Stomach smooth muscle (tissue), 2 donors: ENCODE data around the gene IL1RAPL2.

ENCODE experiments used
- H3K27ac ChIP-seq: one replicate; pipeline ENCODE4 v1.7.0; 2013; ENCODE audit warnings: mild to moderate bottlenecking, low read length, inconsistent platforms
- H3K27me3 ChIP-seq, 2 donors: one replicate each; pipeline ENCODE4 v1.7.0; 2013; ENCODE audit warnings: low read length in 2 of 2; ENCODE audit not compliant: insufficient read depth in 2 of 2, control insufficient read depth in 1 of 2
- H3K36me3 ChIP-seq, 2 donors: one replicate each; pipeline ENCODE4 v1.7.0; 2013; ENCODE audit warnings: low read length in 2 of 2; ENCODE audit not compliant: control insufficient read depth in 2 of 2, insufficient read depth in 2 of 2
- H3K4me1 ChIP-seq: one replicate; pipeline ENCODE4 v1.7.0; 2013; ENCODE audit warnings: low read length; ENCODE audit not compliant: control insufficient read depth, insufficient read depth
- H3K4me3 ChIP-seq, 2 donors: one replicate each; pipeline ENCODE4 v1.7.0; 2013; ENCODE audit warnings: low read length in 2 of 2
- H3K9ac ChIP-seq, 2 donors: one replicate each; pipeline ENCODE4 v1.7.0; 2013; ENCODE audit warnings: low read length in 2 of 2, mild to moderate bottlenecking in 1 of 2
- H3K9me3 ChIP-seq, 2 donors: one replicate each; pipeline ENCODE4 v1.7.0; 2013; ENCODE audit warnings: low read length in 2 of 2; ENCODE audit not compliant: control insufficient read depth in 2 of 2
- donor health status: healthy.
- donor health status: Pancreatic carcinoma.

IL1RAPL2 gene

DNA sequence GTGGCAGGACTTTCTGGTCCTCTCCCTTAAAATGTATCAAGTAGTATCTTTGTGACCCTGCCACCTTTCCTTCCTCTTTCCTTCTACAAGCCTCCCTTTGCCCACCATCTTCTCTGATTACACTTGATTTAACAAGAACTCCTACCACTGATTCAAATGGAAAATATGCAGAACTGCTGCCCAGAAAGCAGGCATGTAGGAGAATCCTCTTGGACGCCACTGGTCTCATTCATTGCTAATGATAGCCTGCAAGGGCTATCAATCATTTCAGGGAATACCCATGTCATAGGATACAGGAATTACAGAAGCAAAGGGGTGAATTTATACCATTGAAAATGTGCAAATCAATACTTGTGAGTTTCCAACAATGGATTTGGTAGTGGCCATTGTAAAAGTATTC lies 961.8 kb downstream of the IL1RAPL2 start:
- Histone ChIP-seq H3K27me3 (no peaks in the 10 kb centered on the region), H3K9me3 (peaks cover 0 to 5% of the 10 kb centered on the region in 2 donors)

DNA sequence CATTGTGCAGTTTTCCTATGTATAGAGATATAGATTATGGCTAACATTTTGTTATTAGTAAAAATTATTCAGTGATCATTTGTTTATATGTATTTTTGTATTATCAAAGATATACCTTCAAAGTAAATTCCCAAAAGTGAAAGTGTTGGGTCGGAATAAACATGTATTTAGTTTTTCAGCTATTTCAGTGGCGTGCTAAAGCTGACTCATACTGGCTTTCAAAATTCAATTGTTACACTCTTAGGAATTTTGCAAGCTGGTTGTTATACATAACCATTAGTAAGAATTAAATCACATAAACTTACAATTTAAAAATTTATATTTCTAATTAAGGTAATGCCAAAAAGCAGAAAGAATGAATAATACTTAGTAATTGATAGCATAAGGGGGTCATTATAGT lies 968.0 kb downstream of the IL1RAPL2 start:
- H3K4me1 ChIP-seq, result no peaks in the 10 kb centered on the region

More for the DNA sequence above, 961.8 kb downstream of the IL1RAPL2 start:
- H3K36me3 ChIP-seq, result no peaks in the 10 kb centered on the region
- no peak overlapping the region for H3K27ac ChIP-seq
- H3K9ac ChIP-seq, result no peak overlapping the region
- no peaks in the 10 kb centered on the region for H3K4me1 ChIP-seq
- no peak overlapping the region for H3K4me3 ChIP-seq

DNA sequence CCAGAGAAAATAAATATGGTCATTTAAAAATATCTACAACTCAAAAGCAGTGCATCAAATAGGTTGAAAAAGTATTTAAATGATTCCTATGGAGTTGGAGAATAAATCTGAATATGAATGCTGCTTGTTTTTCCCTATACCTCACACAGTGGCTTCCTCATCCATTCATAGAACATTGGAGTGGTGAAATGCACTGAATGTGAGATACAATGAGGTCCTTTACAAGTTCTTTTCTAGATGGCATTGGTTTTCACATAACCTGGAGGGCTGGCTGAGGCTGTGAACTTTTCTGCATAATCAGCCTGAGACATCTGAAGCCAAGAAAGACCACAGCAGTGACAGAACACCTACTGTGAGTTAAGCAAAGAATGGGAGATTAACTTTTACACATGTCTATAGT lies 977.3 kb downstream of the IL1RAPL2 start:
- no peaks in the 10 kb centered on the region for H3K27me3 ChIP-seq

More for the DNA sequence above, 968.0 kb downstream of the IL1RAPL2 start:
- Histone ChIP-seq H3K36me3 (no peaks in the 10 kb centered on the region), H3K27me3 (no peaks in the 10 kb centered on the region), H3K4me3 (no peak overlapping the region), H3K9ac (no peak overlapping the region), H3K9me3 (peaks cover 0 to 5% of the 10 kb centered on the region in 2 donors), H3K27ac (no peak overlapping the region)

DNA sequence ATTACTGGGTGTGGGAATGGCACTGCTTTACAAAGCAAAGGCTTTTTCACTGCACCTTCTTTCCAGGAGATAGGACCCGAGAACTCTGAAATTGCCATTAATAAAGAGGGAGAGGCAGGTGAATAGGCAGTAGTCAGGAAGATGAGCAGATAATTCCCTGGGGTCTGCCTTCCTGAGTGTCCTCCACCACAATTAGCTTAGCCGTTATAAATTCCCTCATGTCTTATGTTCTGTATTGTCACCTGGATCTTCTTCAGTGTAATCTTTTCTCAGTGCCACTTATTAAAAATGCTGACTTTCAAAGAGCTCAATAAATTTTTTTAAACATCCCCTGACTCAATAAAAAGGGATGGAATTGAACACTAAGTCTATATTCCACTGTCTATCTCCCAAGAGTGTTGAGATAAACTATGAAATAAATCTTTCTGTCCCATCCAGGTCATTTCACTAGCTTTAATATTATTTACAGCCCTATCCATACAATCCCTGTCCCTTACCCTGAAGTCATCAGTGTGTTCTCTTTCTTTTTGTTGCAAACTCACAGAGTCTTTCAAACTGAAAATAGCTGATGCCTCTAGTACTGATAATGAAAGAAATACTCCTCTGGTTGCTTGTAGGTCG lies 984.2 kb downstream of the IL1RAPL2 start:
- Histone ChIP-seq H3K27ac (no peak overlapping the region), H3K9ac (no peak overlapping the region)

More for the DNA sequence above, 977.3 kb downstream of the IL1RAPL2 start:
- no peak overlapping the region for H3K4me3 ChIP-seq
- no peaks in the 10 kb centered on the region for H3K4me1 ChIP-seq
- H3K27ac ChIP-seq, result no peak overlapping the region
- H3K36me3 ChIP-seq, result no peaks in the 10 kb centered on the region
- no peaks in the 10 kb centered on the region for H3K9me3 ChIP-seq
- no peak overlapping the region for H3K9ac ChIP-seq

DNA sequence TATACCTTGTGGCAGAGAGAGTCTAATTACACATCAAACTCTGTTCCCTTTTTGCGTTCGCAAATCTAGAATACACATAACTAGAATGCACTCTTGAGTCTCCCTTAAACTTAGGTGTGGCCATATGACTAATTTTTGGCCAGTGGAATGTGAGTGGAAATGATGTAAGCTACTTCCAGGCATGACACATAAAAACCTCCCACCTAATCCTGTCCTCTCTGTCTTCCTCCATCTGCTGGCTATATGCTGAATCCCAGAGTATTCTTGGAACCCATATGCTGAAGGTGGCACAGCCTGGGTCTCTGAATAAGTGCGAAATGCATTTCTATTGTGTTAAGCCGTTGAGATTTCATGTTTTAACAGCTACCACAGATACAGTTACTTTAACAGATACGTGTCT lies 986.4 kb downstream of the IL1RAPL2 start:
- no peaks in the 10 kb centered on the region for H3K9me3 ChIP-seq
- peaks cover 0 to 2% of the 10 kb centered on the region in 2 donors for H3K27me3 ChIP-seq
- no peaks in the 10 kb centered on the region for H3K36me3 ChIP-seq
- no peak overlapping the region for H3K4me3 ChIP-seq
- no peaks in the 10 kb centered on the region for H3K4me1 ChIP-seq
- no peak overlapping the region for H3K9ac ChIP-seq
- H3K27ac ChIP-seq, result no peak overlapping the region

More for the DNA sequence above, 984.2 kb downstream of the IL1RAPL2 start:
- Histone ChIP-seq H3K4me3 (no peak overlapping the region), H3K4me1 (no peaks in the 10 kb centered on the region), H3K9me3 (no peaks in the 10 kb centered on the region), H3K36me3 (no peaks in the 10 kb centered on the region), H3K27me3 (peaks cover 0 to 2% of the 10 kb centered on the region in 2 donors)

GRCh38 chrX:105553118-105553517 lies 987.1 kb downstream of the IL1RAPL2 start:
- no peak overlapping the region for H3K9ac ChIP-seq
- H3K4me1 ChIP-seq, result no peaks in the 10 kb centered on the region
- no peaks in the 10 kb centered on the region for H3K9me3 ChIP-seq
- no peaks in the 10 kb centered on the region for H3K36me3 ChIP-seq
- H3K27ac ChIP-seq, result no peak overlapping the region
- peaks cover 0 to 2% of the 10 kb centered on the region in 2 donors for H3K27me3 ChIP-seq
- no peak overlapping the region for H3K4me3 ChIP-seq

DNA sequence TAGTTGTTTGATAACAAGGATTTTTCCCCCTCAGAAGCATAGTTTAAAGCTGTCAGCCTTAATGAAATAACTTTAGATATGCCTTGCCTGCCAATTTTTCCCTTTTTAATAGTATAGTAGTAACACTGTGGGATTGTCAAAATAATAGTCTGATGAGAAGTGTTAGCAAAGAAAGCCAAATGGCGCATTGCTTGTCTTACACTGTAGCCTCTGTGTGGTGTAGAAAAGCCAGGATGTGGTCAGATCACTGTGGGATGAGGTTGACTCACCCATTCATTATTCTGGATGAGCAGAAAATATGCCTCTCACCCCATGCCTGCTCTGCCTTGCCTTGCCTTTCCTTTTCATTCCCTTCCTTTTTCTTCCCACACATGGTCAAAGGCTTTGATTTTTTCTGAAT lies 998.5 kb downstream of the IL1RAPL2 start:
- Histone ChIP-seq H3K27ac (no peak overlapping the region), H3K4me3 (no peak overlapping the region), H3K9ac (no peak overlapping the region), H3K36me3 (no peaks in the 10 kb centered on the region), H3K9me3 (no peaks in the 10 kb centered on the region), H3K27me3 (peaks cover 0 to 4% of the 10 kb centered on the region in 2 donors), H3K4me1 (no peaks in the 10 kb centered on the region)

GRCh38 chrX:105565856-105566255 lies 999.9 kb downstream of the IL1RAPL2 start:
- H3K36me3 ChIP-seq, result no peaks in the 10 kb centered on the region
- no peak overlapping the region for H3K9ac ChIP-seq

DNA sequence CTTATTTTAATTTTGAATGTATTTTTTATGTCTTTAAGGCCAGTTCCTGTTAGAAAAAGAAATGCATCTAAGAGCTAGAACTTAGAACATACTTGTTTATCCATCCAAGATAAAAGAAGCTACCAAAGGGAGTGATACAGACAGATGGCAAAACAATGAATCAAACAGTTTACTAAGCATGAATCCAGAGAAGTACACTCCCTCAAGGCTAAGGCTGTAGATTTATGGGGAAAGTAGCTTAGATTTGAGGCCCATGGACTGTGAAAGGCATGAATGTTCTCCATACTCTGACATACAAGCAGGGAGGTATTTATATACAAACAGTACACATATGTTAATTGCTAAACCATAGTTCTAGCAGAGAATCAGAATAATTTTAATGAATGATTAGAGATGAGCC lies 1001.1 kb downstream of the IL1RAPL2 start:
- Histone ChIP-seq H3K27me3 (no peaks in the 10 kb centered on the region), H3K36me3 (no peaks in the 10 kb centered on the region), H3K9ac (no peak overlapping the region), H3K4me1 (no peaks in the 10 kb centered on the region), H3K9me3 (no peaks in the 10 kb centered on the region), H3K27ac (no peak overlapping the region), H3K4me3 (no peak overlapping the region)

More at GRCh38 chrX:105565856-105566255, 999.9 kb downstream of the IL1RAPL2 start:
- Histone ChIP-seq H3K27me3 (no peaks in the 10 kb centered on the region), H3K4me1 (no peaks in the 10 kb centered on the region), H3K4me3 (no peak overlapping the region), H3K9me3 (no peaks in the 10 kb centered on the region), H3K27ac (no peak overlapping the region)

DNA sequence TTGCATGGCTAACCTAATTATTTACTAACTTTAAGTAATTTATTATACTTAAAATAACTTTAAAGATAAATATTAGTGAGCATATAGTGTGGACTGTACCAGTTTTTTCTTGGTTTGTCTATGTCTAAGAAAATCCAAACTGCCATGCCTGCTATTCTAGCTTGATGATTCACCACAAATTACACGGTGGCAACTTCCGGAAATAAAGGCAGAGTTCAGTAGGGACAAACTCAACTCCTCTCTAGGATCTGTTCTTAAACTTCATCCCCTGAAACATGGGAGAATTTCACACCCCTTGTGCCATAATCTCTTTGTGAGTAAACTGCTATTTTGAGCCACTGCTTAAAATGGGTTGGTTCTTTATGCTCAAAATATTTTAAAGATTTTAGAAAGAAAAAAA lies 1042.7 kb downstream of the IL1RAPL2 start:
- no peak overlapping the region for H3K27ac ChIP-seq
- peaks cover 0 to 3% of the 10 kb centered on the region in 2 donors for H3K9me3 ChIP-seq
- H3K9ac ChIP-seq, result no peak overlapping the region
- H3K36me3 ChIP-seq, result no peaks in the 10 kb centered on the region
- no peaks in the 10 kb centered on the region for H3K4me1 ChIP-seq
- peaks cover 0 to 7% of the 10 kb centered on the region in 2 donors for H3K27me3 ChIP-seq
- H3K4me3 ChIP-seq, result no peak overlapping the region

DNA sequence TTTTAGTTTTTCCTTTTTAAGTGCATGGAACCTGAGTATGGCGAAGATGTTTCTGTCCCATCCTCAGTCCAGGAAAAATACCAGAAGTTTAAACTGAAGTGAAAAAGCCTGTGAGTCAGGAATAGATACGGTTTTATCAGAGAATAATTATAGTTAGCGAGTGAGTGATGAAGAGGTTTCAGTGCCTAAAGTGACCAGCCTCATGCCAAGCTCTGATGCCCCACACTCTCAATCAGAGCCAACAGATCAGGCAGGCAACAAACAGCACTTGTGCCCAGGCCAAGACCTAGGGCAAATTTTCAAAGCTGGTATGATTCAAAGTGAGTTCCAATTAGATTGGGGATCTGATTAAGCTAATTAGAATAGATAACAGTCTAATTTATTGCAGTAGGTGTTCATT lies 1043.5 kb downstream of the IL1RAPL2 start:
- peaks cover 0 to 7% of the 10 kb centered on the region in 2 donors for H3K27me3 ChIP-seq
- peaks cover 0 to 3% of the 10 kb centered on the region in 2 donors for H3K9me3 ChIP-seq
- no peak overlapping the region for H3K27ac ChIP-seq
- no peaks in the 10 kb centered on the region for H3K4me1 ChIP-seq
- no peak overlapping the region for H3K4me3 ChIP-seq
- H3K9ac ChIP-seq, result no peak overlapping the region
- H3K36me3 ChIP-seq, result no peaks in the 10 kb centered on the region
